IPS-NIHi11 (cell line): ENCODE results near the gene LINC01488.
A peak's percentile ranks its signal among the peaks of the same experiment; 100 is the strongest.

Source experiments
- DNase-seq: peaks from one replicate; pipeline ENCODE4 v3.0.0; 2012; ENCODE audit warnings: mixed read lengths, low spot score

LINC01488 gene

GRCh38 chr11:69463995-69464960, 17.2 kb upstream of the LINC01488 start:
- DNase-seq = no peak

GRCh38 chr11:69465236-69466000, 16.0 kb upstream of the LINC01488 start:
- DNase-seq = no peak

- no peak for DNase-seq
These were observed 15.4 kb upstream of the LINC01488 start for GRCh38 chr11:69466039-69466438.

DNA sequence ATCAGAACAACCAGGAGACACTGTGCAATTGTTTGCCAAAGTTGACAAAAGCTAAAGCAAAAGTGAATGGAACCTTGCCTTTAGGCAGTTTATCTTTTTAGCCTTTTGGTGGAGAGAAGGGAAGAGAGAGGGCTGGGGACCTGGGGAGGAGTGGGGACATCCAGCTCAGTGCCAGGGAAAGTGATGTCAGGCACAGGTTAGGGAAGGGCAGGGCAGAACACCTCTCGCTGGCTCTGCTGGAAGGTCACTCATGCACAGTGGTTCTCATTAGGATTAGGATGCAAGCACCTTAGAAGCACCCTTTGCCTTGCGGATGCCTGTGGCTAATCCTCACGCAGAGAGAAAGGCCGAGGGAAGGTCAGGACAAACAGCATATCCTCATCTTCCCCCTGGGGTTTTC, 14.3 kb upstream of the LINC01488 start:
- DNase-seq = no peak

DNA sequence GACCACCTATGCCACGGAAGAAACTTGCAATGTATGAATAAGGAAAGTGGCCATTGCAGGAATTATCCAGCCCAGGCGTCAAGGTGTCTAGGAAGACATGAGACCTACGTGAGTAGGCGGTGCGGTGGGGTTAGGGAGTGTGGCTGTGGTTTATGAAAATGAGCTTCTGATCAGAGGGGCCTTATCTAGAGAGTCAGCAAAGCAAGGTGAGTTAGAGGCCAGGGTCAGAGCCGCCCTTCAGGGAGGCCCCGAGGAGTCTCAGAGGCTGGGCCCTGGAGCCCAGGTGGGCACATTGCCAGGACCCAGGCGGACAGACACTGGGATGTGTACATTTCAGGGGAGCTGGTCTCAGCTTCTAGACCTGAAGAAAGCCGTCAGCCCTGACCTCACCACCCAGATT, 13.8 kb upstream of the LINC01488 start:
- no peak for DNase-seq

- no peak for DNase-seq
These were observed 13.2 kb upstream of the LINC01488 start for GRCh38 chr11:69468221-69468620.

- DNase-seq = no peak
These were observed 12.3 kb upstream of the LINC01488 start for GRCh38 chr11:69468911-69469885.

- DNase-seq = no peak
These were observed 11.2 kb upstream of the LINC01488 start for GRCh38 chr11:69470301-69470700.

DNA sequence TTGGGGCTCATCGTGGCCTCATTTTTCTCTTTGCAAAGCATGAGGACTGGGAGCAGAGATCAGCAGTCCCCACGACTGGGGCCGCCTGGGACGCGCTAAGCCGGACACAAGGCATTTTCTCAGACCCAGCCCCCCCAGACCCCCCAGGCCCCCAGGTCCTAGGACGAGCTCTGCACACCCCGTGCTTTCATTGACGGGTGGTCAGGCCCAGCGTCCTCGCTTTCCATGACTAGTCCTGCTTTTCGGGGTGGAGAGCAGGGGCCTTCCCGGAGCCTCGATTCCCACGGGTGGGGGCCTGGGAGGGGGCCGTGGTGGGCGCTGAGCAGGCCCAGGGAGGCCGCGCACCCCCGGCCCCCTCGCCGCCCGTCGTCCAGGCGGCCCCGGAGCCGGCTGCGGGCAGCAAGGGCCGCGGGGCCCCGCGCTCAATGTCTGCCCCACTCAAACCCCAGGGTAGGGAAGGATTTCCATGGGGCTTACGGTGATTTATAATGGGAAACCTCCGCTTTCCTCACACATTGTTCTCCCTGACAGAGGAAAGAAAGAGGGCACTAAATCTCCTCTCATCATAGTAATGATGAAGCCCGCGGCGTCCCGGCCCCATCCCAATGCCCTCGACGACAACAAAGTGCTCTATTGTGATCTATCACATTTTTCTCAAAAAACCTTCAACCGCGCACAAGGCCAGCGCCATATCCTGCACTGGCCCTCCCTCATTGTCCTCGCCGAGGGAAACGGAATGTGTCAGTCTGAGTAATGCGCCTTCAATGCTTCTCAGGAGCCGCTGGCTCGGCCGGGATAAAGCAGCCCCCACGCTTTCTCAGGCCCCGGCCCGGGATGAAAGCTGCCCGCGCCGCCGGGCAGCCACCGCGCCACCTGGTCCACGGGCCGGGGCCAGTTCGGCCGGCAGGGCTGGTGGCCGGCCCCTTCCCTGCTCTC, 10.4 kb upstream of the LINC01488 start:
- peak; percentile 76 for DNase-seq

DNA sequence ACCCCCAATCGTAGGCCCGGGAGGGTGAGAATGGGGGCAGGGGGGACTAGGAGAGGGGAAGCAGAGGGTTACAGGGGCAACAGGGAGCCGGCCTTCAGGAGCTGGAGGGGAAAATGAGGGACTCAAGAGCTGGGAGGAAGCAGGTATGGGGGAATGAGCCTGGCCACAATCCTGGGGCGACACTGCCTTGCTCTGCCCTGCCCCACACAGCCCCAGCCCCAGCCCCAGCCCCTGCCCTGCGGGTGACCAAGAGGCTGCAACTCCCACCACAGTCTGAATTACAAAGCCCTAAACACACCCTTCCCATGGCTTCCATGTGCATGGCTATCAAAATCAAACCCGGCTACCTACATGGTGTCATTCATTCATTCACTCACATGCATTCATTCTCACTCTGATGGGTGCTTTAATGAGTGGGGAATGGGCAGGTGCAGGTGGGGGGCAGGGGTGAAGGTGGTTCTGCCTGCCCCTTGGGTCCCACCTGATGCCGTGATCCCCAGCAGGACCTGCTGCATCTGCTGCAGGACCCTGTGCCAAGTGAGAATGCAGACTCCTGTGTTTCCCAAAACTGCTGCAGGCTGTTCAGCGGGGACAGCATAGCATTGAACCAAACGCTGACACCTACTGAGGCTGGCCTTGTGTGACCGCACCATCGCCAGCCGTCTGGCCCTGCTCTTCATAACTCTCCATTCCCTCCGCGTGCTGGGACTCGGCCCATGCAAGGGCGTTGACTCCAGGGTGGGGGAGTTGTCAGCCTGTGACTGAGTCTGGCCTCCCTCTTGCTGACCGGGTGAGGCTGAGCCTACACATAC, 9.5 kb upstream of the LINC01488 start:
- DNase-seq = no peak

DNA sequence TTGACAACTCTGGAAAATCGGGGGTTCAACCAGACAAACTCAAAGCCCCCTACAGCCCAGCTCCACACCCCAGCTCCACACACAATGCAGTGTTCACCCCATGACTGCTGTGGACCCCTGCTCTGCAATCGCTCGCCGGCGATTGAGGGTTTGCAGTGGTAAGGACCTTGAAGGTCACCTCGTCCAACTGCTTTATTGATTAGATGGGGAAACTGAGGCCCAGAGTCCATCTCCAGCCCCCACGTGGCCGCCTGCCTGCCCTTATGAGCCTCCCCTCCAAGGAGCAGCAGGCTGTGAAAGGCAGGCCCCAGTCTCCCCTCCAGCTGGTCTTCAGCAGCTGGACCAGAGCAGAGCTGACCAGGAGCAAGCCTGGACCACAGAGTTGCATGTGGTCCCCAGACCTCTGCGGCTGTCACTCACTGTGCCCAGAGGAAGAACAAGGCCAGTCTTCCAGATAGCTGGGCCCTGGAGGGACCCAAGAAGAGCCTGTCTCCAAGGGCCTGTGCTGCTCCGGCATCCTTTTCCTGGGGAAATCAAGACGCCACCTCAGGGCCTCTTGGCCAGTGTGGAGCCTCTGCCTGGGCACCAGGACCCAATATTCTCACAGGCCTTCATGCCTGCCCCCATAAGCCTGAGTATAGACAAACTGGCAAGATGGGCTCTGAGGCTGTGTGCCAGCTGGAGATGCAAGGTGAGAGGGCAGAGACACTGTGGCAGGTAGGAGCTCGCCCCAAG, 8.8 kb upstream of the LINC01488 start:
- DNase-seq = no peak

DNA sequence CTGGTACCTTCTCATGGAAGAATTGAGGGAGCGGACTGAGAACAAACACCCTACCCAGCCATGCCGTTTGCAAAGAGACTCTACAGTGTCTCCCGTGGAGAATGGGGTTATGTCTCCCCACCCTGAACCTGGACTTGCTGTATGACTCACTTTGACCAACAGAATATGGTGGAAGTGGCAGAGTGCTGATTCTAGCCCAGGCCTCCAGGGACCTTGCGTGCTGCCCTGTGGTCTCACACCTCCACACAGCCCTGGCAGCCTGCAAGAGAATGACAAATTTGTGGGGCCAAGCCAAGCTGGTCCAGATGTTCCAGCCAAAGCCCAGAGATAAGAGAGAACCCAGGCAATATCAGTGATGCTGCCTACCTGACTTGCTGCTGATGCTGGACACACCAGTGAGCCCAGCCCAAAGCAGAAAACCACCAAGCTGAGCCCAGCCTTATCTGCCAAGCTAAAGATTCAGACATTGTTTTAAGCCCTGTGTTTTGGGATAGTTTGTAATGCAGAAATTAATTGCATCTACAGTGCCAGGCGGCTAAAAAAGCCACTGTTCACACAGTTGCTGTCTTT, 8.1 kb upstream of the LINC01488 start:
- no peak for DNase-seq

DNA sequence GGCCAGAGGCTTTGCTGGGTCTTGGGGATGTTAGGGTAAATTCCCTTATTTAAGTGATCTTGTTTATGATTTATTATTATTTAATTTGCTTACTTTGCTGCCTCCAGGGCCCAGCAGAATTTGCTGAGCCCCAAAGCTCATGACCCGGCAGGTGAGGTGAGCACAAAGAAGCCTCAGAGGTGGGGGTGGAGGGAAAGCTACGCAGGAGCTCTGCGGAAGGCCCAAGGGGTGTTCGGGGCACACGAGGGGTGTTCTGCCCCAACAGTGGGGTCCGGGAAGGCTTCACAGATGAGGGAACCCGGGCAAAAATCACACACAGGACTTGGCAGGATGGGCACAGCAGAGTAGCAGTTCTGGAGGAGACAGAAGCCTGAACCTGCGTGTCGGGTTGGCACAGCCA, 6.7 kb upstream of the LINC01488 start:
- DNase-seq = no peak

GRCh38 chr11:69475141-69475865, 6.2 kb upstream of the LINC01488 start:
- DNase-seq = no peak

DNA sequence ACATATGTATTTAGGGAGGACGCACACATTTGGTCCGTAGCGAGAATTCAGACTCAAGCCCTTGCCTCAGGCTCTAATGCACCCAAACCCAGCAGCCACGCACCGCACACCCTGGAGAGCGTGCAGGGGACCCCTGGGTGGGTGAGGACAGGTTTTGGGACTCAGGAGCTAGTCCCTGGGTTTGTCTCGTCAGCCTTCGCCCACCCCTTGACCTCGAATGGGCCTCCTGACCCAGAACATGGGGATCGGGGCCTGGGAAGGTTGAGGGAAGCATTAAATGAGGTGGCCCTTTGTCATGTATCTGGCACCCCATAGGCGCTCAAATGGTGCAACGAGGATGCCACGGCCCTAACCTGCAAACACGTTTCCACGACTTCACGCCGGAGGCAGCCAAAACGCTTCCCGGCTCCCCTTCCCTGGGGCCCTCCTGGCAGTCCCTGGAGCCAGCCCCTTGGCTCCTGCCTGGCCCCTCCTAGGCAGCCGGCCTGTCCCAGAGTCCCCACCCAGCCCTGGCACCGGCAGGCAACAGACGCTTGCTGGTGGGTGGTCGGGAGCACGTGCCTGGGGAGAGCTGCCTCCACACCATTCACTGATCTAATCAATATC, 5.5 kb upstream of the LINC01488 start:
- DNase-seq = peak; percentile 62

- peak; percentile 59 for DNase-seq
These were observed 4.9 kb upstream of the LINC01488 start for GRCh38 chr11:69476509-69476961.

- no peak for DNase-seq
These were observed 4.4 kb upstream of the LINC01488 start for GRCh38 chr11:69477086-69477485.
